Erythroblast (primary cell): Measurements from ENCODE around the gene ASAP3.

ENCODE experiments used
- GATA1 ChIP-seq: IDR thresholded peaks from 2 replicates; pipeline ENCODE4 v1.6.1; 2011; ENCODE audit warnings: low read depth, mild to moderate bottlenecking, control low read depth, low read length, moderate library complexity
- POLR2A ChIP-seq: IDR thresholded peaks from 2 replicates; pipeline ENCODE4 v1.6.1; 2011; ENCODE audit warnings: mild to moderate bottlenecking, low read length

DNA sequence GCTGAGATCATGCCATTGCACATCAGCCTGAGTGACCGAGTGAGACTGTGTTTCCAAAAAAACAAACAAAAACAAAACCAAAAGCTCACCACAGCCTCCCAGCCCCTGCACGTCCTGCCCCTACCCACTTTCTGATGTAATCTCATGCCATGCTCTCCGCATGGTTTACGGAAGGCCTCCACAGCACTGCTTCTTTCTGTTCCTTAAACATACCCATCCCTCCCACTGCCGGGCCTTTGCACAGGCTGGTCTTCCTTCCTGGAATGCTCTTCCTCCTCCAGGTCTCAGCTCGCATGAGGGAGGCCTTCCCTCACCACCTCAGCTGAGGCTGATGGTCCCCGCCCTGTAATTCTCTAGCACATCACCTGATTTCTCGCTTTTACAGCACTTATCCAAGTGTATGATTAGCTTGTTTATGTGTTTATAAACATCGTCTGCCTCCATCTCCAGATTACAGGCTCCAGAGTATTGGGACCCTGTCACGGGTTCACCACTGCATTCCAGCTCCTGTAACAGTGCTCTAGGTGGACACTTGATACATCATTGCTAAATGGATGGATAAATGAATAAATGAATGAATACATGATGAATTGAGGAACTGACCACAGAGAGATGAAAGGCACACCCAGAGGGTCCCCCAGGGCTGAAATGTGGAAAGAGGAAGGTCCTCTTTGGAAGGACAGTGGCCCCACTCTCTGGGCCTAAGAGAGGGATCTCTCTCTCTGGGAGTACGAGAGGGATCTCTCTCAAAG, 81.5 kb downstream of the ASAP3 start:
- TF ChIP-seq POLR2A = no peak
- TF ChIP-seq GATA1 = no peak
